HTR-8/SVneo (cell line): ENCODE measurements around the gene PCDHA7.
"Not testable (repeated sequence)": the region's sequence is repeated elsewhere in the genome, so short reads cannot be mapped to it uniquely, and the experiment has no call there.

Experiments
- DNase-seq: peaks from one replicate; pipeline ENCODE4 v3.0.0; 2011; ENCODE audit warnings: low spot score, mixed read lengths; ENCODE audit not compliant: insufficient read length
- FAIRE-seq: peaks from 2 replicates; lab custom pipeline; 2011; peaks lifted over from hg19 to GRCh38; lab: Jason Lieb, UNC

The PCDHA7 gene

DNA sequence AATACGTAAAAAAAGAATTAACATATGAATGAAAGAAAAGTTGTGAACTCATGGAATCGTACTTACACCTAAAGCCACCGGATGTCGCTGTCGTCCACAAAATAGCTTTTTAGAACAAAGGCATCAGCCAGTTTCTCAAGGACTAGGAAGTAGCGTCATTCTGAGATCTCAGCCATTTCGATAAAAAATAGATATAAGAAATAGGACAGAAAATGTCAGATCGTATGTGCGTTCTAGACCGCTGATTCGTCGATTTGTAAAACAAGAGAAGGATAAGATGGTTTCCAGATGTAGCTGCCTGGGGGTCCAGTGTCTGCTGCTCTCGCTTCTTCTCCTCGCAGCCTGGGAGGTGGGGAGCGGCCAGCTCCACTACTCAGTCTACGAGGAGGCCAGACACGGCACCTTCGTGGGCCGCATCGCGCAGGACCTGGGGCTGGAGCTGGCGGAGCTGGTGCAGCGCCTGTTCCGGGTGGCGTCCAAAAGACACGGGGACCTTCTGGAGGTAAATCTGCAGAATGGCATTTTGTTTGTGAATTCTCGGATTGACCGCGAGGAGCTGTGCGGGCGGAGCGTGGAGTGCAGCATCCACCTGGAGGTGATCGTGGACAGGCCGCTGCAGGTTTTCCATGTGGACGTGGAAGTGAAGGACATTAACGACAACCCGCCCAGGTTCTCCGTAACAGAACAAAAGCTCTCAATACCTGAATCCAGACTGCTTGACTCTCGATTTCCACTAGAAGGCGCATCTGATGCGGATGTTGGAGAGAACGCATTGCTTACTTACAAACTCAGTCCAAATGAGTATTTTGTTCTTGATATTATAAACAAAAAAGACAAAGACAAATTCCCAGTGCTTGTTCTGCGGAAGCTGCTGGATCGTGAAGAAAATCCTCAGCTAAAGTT lies 22.0 kb downstream of the PCDHA7 start, which contains the start of gene PCDHA10:
Gene PCDHA10 (plus strand): TSS at position 126 of the 903 bp plus-strand sequence. CDS start 152 bp downstream, at position 278.
- FAIRE-seq (no peak), DNase-seq (no peak)

GRCh38 chr5:140857177-140857986 lies 23.3 kb downstream of the PCDHA7 start:
- DNase-seq, result no peak
- no peak for FAIRE-seq

DNA sequence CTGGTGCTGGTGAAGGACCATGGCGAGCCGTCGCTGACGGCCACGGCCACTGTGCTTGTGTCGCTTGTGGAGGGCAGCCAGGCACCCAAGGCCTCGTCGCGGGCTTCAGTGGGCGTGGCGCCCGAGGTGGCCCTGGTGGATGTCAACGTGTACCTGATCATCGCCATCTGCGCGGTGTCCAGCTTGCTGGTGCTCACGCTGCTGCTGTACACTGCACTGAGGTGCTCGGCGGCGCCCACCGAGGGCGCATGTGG lies 23.8 kb downstream of the PCDHA7 start:
- DNase-seq, result no peak
- no peak for FAIRE-seq

DNA sequence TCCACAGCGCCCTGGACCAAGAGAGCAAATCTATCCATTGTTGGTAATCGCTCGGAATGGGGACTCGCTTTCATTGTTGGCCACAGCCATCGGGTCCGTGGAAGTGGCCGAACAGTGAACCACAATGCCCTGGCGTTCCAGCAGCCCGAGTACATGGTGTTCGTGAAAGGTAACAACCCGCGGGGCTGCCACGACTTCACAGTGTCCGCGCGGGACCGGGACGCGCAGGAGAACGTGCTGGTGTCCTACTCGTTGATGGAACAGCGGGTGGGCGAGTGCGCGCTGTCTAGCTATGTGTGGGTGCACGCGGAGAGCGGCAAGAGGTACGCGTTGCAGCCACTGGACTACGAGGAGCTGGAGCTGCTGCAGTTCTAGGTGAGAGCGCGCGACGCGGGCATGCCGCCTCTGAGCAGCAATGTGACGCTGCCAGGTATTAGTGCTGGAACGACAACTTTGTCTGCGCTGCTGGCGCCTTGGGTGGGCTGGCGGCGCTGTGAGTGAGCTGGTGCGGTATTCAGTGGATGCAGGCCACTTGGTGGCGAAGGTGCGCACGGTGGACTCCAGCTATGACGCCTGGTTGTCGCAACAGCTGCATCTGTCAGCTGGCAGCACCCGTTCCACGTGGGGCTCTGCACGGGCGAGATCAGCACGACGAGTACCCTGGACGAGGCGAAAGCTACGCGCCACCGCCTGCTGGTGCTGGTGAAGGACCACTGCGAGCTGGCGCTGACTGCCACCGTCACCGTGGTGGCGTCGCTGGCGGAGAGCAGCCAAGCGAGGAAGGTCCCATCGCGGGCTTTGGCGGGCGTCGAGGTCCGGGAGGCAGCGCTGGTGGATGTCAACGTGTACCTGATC lies 28.6 kb downstream of the PCDHA7 start:
- DNase-seq (no peak), FAIRE-seq (no peak)

DNA sequence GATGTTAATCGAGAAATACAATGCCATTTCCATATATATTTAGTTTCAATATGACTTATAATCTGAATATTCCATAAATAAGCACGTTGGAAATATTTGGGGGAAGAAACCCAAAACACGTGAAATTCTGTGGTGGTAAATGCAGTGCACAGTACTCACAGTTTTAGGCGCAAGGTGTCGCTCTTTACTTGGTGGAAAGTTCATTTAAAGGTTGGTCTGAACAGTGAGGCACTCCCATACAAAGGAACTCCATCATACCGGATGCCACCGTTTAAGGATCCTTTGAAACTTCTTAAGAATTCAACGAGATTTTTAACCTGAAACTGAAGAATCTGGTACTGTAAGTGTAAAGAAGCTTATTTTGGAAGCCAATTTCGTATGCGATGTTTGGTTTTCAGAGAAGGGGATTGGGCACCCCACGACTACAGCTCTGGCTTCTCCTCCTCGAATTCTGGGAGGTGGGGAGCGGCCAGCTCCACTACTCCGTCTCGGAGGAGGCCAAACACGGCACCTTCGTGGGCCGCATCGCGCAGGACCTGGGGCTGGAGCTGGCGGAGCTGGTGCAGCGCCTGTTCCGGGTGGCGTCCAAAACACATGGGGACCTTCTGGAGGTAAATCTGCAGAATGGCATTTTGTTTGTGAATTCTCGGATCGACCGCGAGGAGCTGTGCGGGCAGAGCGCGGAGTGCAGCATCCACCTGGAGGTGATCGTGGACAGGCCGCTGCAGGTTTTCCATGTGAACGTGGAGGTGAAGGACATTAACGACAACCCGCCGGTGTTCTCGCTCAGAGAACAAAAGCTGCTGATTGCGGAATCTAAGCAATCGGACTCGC lies 34.9 kb downstream of the PCDHA7 start, which contains the start of gene PCDHA11:
Gene PCDHA11 (plus strand): TSS at position 237 of the 834 bp plus-strand sequence. CDS start 147 bp downstream, at position 384.
- no peak for FAIRE-seq
- peak; percentile 53 for DNase-seq

DNA sequence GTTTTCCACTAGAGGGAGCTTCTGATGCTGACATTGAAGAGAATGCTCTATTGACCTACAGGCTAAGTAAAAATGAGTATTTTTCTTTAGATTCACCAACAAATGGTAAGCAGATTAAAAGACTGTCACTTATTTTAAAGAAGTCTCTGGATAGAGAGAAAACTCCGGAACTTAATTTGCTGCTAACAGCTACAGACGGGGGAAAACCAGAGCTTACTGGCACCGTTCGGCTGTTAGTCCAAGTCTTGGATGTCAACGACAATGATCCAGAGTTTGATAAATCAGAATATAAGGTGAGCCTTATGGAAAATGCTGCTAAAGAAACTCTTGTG lies 35.5 kb downstream of the PCDHA7 start:
- FAIRE-seq (no peak), DNase-seq (peak; percentile 60)

- FAIRE-seq (no peak), DNase-seq (no peak)
Observed at GRCh38 chr5:140870221-140871201, 36.4 kb downstream of the PCDHA7 start.

DNA sequence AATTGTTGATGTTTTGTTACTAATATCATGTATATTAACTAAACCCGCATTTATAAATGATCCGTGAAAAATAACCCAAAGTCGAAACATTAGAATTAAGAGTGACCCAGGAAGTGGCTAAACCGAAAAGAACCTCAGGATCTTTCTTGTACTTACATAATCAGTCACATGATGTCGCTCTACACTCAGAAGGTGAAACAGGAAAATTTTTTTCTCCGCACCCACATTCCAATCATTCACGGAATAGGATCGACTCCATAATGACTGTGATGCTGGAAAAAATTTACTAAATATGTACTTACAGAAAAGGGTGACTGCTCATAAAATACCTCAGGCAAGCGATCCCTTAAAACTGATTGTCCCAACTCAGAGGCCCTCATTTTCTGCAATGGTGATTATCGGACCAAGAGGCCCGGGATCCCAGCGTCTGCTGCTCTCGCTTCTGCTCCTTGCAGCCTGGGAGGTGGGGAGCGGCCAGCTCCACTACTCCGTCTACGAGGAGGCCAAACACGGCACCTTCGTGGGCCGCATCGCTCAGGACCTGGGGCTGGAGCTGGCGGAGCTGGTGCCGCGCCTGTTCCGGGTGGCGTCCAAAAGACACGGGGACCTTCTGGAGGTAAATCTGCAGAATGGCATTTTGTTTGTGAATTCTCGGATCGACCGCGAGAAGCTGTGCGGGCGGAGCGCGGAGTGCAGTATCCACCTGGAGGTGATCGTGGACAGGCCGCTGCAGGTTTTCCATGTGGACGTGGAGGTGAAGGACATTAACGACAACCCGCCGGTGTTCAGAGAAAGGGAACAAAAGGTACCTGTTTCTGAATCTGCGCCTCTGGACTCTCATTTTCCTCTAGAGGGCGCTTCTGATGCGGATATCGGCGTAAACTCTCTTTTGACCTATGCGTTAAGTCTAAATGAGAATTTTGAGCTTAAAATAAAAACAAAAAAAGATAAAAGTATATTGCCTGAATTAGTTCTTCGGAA lies 41.3 kb downstream of the PCDHA7 start, which contains the start of gene PCDHA12:
Gene PCDHA12 (plus strand): TSS at position 224 of the 981 bp plus-strand sequence. CDS start 165 bp downstream, at position 389.
- no peak for FAIRE-seq
- peak; percentile 51 for DNase-seq

DNA sequence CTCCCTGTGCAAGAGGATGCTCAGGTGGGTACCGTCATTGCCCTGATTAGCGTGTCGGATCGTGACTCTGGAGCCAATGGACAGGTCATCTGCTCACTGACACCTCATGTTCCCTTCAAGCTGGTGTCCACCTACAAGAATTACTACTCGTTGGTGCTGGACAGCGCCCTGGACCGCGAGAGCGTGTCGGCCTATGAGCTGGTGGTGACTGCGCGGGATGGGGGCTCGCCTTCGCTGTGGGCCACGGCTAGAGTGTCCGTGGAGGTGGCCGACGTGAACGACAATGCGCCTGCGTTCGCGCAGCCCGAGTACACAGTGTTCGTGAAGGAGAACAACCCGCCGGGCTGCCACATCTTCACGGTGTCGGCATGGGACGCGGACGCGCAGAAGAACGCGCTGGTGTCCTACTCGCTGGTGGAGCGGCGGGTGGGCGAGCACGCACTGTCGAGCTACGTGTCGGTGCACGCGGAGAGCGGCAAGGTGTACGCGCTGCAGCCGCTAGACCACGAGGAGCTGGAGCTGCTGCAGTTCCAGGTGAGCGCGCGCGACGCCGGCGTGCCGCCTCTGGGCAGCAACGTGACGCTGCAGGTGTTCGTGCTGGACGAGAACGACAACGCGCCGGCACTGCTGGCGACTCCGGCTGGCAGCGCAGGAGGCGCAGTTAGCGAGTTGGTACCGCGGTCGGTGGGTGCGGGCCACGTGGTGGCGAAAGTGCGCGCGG lies 42.6 kb downstream of the PCDHA7 start:
- not testable (repeated sequence) for DNase-seq, FAIRE-seq

DNA sequence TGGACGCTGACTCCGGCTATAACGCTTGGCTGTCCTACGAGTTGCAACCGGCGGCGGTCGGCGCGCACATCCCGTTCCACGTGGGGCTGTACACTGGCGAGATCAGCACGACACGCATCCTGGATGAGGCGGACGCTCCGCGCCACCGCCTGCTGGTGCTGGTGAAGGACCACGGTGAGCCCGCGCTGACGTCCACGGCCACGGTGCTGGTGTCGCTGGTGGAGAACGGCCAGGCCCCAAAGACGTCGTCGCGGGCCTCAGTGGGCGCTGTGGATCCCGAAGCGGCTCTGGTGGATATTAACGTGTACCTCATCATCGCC lies 43.2 kb downstream of the PCDHA7 start:
- no peak for FAIRE-seq

DNA sequence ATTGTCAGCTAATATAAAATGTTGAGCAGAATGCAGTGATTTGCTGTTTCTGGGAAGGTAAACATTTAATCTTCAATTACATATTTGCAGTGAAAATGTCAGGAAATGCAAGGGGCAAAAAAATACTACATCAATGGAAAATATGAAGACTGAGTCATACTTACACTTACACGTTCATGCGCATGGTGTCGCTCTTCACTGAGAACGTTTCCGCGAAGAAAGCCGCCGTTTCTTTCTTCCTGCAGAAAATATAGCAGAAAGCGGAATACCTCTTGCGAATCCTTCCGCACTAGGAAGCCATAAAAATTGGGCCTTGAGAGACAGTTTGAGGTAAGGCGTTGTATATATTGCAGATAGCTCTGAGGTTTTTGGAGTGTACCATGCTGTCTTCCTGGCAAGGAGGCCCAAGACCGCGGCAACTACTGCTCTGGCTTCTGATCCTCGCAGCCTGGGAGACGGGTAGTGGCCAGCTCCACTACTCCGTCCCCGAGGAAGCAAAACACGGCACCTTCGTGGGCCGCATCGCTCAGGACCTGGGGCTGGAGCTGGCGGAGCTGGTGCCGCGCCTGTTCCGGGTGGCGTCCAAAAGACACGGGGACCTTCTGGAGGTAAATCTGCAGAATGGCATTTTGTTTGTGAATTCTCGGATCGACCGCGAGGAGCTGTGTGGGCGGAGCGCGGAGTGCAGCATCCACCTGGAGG lies 48.0 kb downstream of the PCDHA7 start, which contains the start of gene PCDHA13:
Gene PCDHA13 (plus strand): TSS at position 236 of the 702 bp plus-strand sequence. CDS start 145 bp downstream, at position 381.
- no peak for DNase-seq
- no peak for FAIRE-seq

More for the DNA sequence above, 43.2 kb downstream of the PCDHA7 start:
- no peak for DNase-seq

GRCh38 chr5:140882591-140882899 lies 48.5 kb downstream of the PCDHA7 start:
- FAIRE-seq (no peak), DNase-seq (peak; percentile 31)

GRCh38 chr5:140883373-140883772 lies 49.3 kb downstream of the PCDHA7 start:
- FAIRE-seq (peak; percentile 71), DNase-seq (no peak)

GRCh38 chr5:140883927-140884697 lies 50.0 kb downstream of the PCDHA7 start:
- FAIRE-seq (no peak), DNase-seq (no peak)
